OCI-LY7 (cell line): Measurements from ENCODE around the gene STARD3.

Source experiments
- EZH2phosphoT487 ChIP-seq: fragments of 200-600 bp; sonication (generic); IDR thresholded peaks from 2 replicates; pipeline ENCODE4 v1.6.1; 2018; ENCODE audit warnings: low read depth, borderline replicate concordance, mild to moderate bottlenecking, mixed run types, antibody characterized with exemption, low read length, moderate library complexity, mixed read lengths
- TF ChIP-seq, protein P1 (sequence below): fragments of 200-600 bp; sonication (generic); conservative IDR thresholded peaks from 2 replicates; pipeline ENCODE4 v1.5.1; 2014; ENCODE audit warnings: mild to moderate bottlenecking, antibody characterized with exemption, low read length, moderate library complexity, mixed read lengths

DNA sequence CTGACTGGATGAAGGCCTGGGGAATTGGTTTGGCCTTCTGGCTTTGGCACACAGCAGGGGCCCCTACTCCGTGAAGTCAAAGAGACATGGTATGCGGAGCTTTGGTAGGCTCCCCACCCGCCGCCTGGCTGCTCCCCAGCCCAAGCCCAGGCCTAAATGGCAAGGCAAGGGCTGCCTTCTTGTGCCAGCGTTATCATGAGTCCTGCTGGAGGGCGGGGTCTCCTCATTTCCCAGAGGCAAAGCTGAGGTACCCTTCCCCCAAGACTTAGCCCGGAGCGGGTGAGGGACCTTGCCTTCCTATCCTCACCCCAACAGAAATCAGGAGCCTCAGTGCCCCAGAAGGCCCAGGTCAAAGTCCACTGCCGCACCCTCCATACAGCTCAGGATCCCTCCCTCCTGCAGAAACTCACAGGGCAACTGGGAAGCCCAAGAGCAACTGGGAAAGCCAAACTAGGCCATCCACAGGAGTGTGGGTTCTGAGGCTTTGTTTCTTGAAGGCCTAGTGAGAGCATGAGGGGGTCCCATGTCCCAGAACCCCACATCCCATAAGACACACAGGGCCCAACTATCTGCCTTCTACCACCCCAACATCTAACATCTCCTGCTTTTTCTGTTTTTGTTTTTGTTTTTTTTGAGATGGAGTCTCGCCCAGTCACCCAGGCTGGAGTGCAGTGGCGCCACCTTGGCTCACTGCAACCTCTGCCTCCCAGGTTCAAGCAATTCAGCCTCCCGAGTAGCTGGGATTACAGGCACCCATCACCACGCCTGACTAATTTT lies 41.6 kb downstream of the STARD3 start:
- TF ChIP-seq, protein P1, sequence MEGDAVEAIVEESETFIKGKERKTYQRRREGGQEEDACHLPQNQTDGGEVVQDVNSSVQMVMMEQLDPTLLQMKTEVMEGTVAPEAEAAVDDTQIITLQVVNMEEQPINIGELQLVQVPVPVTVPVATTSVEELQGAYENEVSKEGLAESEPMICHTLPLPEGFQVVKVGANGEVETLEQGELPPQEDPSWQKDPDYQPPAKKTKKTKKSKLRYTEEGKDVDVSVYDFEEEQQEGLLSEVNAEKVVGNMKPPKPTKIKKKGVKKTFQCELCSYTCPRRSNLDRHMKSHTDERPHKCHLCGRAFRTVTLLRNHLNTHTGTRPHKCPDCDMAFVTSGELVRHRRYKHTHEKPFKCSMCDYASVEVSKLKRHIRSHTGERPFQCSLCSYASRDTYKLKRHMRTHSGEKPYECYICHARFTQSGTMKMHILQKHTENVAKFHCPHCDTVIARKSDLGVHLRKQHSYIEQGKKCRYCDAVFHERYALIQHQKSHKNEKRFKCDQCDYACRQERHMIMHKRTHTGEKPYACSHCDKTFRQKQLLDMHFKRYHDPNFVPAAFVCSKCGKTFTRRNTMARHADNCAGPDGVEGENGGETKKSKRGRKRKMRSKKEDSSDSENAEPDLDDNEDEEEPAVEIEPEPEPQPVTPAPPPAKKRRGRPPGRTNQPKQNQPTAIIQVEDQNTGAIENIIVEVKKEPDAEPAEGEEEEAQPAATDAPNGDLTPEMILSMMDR, result peak; percentile 43; the same call in 1 of the 2 replicates
- TF ChIP-seq EZH2phosphoT487, result no peak
